GM23248 (cell line): ENCODE measurements around the gene KCTD13. TPM values are rescaled to one million over a fixed set of nuclear protein-coding genes. Genes with fewer than 3 reads are reported as not detected.

ENCODE experiments used
- DNase-seq: peaks from one replicate; pipeline ENCODE4 v3.0.0-alpha.2; 2015
- H2AFZ ChIP-seq: fragments of 200-600 bp; sonication (generic); 2 replicates; pipeline ENCODE4 v1.6.1; 2016; ENCODE audit warnings: antibody characterized with exemption
- H3F3A ChIP-seq: fragments of 200-600 bp; sonication (generic); 2 replicates; pipeline ENCODE4 v1.6.1; 2016; ENCODE audit warnings: mild to moderate bottlenecking, antibody characterized with exemption, mixed run types; ENCODE audit not compliant: insufficient read depth
- H3K27ac ChIP-seq: fragments of 200-600 bp; sonication (generic); 2 replicates; pipeline ENCODE4 v1.5.1; 2016; ENCODE audit warnings: mild to moderate bottlenecking
- H3K27me3 ChIP-seq: fragments of 200-600 bp; sonication (generic); replicated peaks from 2 replicates; pipeline ENCODE4 v1.6.1; 2016; ENCODE audit warnings: mild to moderate bottlenecking; ENCODE audit not compliant: insufficient read depth
- H3K36me3 ChIP-seq: fragments of 200-600 bp; sonication (generic); 2 replicates; pipeline ENCODE4 v1.6.1; 2016; ENCODE audit warnings: low read depth, mild to moderate bottlenecking
- H3K4me1 ChIP-seq: fragments of 200-600 bp; sonication (generic); 2 replicates; pipeline ENCODE4 v1.6.1; 2016; ENCODE audit warnings: mild to moderate bottlenecking; ENCODE audit not compliant: insufficient read depth
- H3K4me2 ChIP-seq: fragments of 200-600 bp; sonication (generic); one replicate; pipeline ENCODE4 v1.6.1; 2016; ENCODE audit warnings: mild to moderate bottlenecking; ENCODE audit not compliant: unreplicated experiment
- H3K4me3 ChIP-seq: fragments of 200-600 bp; sonication (generic); 2 replicates; pipeline ENCODE4 v1.5.1; 2016; ENCODE audit warnings: mild to moderate bottlenecking
- H3K79me2 ChIP-seq: fragments of 200-600 bp; sonication (generic); 2 replicates; pipeline ENCODE4 v1.6.1; 2016; ENCODE audit warnings: mild to moderate bottlenecking; ENCODE audit not compliant: insufficient read depth
- H3K9ac ChIP-seq: fragments of 200-600 bp; sonication (generic); 2 replicates; pipeline ENCODE4 v1.6.1; 2016; ENCODE audit warnings: mild to moderate bottlenecking
- H3K9me2 ChIP-seq: fragments of 200-600 bp; sonication (generic); 2 replicates; pipeline ENCODE4 v1.6.1; 2016; ENCODE audit warnings: mixed run types, mild to moderate bottlenecking, moderate library complexity; ENCODE audit not compliant: insufficient read depth
- H3K9me3 ChIP-seq: fragments of 200-600 bp; sonication (generic); one replicate; pipeline ENCODE4 v1.6.1; 2017; ENCODE audit warnings: low read depth
- H4K20me1 ChIP-seq: fragments of 200-600 bp; sonication (generic); 2 replicates; pipeline ENCODE4 v1.6.0; 2016; ENCODE audit not compliant: insufficient read depth
- EZH2 ChIP-seq: fragments of 200-600 bp; sonication (generic); IDR thresholded peaks from 2 replicates; pipeline ENCODE4 v1.6.1; 2018; ENCODE audit warnings: antibody characterized with exemption, mild to moderate bottlenecking; ENCODE audit not compliant: insufficient read depth, poor library complexity, severe bottlenecking
- EZH2phosphoT487 ChIP-seq: fragments of 200-600 bp; sonication (generic); IDR thresholded peaks from 2 replicates; pipeline ENCODE4 v1.6.1; 2018; ENCODE audit warnings: antibody characterized with exemption, moderate library complexity, mild to moderate bottlenecking, low read depth; ENCODE audit not compliant: insufficient read depth
- WGBS, 2 experiments: methylation state at CpG; one replicate each; pipeline ENCODE4 v1.1.6; 2015 to 2017; ENCODE audit warnings: low lambda C conversion rate in 2 of 2, low coverage in 1 of 2; ENCODE audit errors: missing lambda C conversion rate in 2 of 2; 5-methylcytosine and 5-hydroxymethylcytosine counted together
- in situ Hi-C: fragments of 300-500 bp; cut with MboI; formaldehyde crosslinking; loops from 2 replicates; pipeline ENCODE4 v1.15.0; 2020
- polyA plus RNA-seq: library from polyadenylated mRNA; unstranded; fragments of >200 nt; fragmentation: Nextera tagmentation; extraction: Ambion mirVana; gene quantifications from 2 replicates; pipeline ENCODE4 v1.2.1, GENCODE V29; 2016
- total RNA-seq: library from RNA; depleted of rRNA; stranded (reverse); fragments of >200 nt; shearing (Covaris generic); gene quantifications from 2 replicates; pipeline ENCODE4 v1.2.3, GENCODE V29; 2014

The KCTD13 gene
- total and polyA plus RNA-seq, 2 experiments from 2014 or later: 12.6 to 14.7 TPM

DNA sequence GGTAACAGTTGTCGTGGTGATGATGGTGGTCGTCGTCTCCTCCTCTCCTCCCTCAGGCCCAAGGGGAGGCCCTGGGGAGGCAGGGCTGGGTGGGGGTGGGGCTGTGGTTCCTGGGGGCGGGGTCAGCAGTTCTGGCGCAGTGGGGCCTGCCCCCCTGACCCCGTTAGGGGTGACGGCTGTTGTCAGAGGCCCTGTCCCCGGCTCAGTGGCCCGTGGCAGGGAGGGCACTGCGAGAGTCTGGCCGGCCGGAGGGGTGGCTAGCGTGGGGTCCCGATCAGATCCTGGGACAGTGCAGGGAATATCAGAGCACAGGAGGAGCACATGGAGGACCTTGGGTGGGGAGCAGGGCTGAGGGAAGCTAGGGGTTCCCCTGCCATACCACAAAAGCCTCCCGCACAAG lies 29.2 kb downstream of the KCTD13 start:
- H3K36me3 ChIP-seq: no peaks in the 10 kb centered on the region
- TF ChIP-seq EZH2phosphoT487 (no peak), EZH2 (no peak)
- peaks cover 5% of the 10 kb centered on the region; the same call in 1 of the 2 replicates for H3K4me1 ChIP-seq
- in situ Hi-C loops: no loop called here
- H3F3A ChIP-seq: no peaks in the 10 kb centered on the region
- no peaks in the 10 kb centered on the region for H3K27me3 ChIP-seq
- H3K9me2 ChIP-seq: no peaks in the 10 kb centered on the region
- no peak overlapping the region for H3K4me3 ChIP-seq
- H3K9me3 ChIP-seq: no peaks in the 10 kb centered on the region
- H2AFZ ChIP-seq: no peak overlapping the region
- peaks cover 8% of the 10 kb centered on the region for H3K79me2 ChIP-seq
- H3K9ac ChIP-seq: no peak overlapping the region
- no peak for DNase-seq
- H3K27ac ChIP-seq: no peak overlapping the region
- WGBS, 2 experiments: 42 to 52% methylated on average over 2 to 14 of the region's 15 CpGs
- no peaks in the 10 kb centered on the region for H4K20me1 ChIP-seq
- H3K4me2 ChIP-seq: no peak overlapping the region

DNA sequence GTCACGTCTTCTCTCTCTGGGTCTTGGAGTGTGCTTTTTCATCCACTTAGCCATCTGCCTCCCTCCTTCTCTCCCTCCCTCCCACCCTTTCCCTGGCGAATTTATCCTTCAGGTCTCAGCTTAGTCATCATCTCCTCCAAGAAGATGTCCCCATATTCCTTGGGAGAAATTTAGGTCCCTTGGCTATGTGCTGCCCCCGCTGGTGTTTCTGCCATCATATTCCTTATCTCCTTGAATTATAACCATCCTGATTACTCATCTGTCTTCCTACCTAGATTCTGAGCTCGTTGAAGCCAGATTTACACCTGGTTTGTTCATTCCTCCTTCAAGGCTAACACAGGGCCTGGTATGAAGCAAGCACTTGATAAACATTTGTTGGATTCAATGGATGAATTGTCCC lies 31.7 kb downstream of the KCTD13 start:
- no peaks in the 10 kb centered on the region for H3K4me1 ChIP-seq
- in situ Hi-C loops: no loop called here
- no peaks in the 10 kb centered on the region for H3K79me2 ChIP-seq
- no peaks in the 10 kb centered on the region for H3K9me2 ChIP-seq
- no peaks in the 10 kb centered on the region for H3K27me3 ChIP-seq
- no peak overlapping the region for H3K27ac ChIP-seq
- no peaks in the 10 kb centered on the region for H3F3A ChIP-seq
- no peak for TF ChIP-seq EZH2
- TF ChIP-seq EZH2phosphoT487: no peak
- no peak overlapping the region for H3K4me2 ChIP-seq
- H4K20me1 ChIP-seq: no peaks in the 10 kb centered on the region
- H3K9me3 ChIP-seq: no peaks in the 10 kb centered on the region
- no peak overlapping the region for H3K9ac ChIP-seq
- H3K4me3 ChIP-seq: no peak overlapping the region
- DNase-seq: no peak
- no peaks in the 10 kb centered on the region for H3K36me3 ChIP-seq
- no peak overlapping the region for H2AFZ ChIP-seq
- WGBS, 2 experiments: 68 to 75% methylated on average over 4 of the region's 4 CpGs

DNA sequence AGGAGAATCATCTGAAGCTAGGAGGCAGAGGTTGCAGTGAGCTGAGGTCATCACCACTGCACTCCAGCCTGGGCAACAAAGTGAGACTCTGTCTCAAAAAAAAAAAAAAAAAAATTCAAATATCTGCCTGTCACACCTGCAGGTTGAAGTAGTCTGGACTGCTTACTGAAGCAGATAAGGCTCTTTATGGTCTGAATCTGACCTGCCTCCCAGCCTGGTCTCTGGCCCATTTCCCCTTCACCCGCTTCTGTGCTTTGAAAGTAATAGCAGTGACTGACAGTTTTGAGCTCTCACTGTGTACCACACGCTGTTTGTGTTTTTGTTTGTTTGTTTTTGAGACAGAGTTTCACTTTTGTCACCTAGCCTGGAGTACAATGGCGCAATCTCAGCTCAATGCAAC lies 32.5 kb downstream of the KCTD13 start:
- WGBS, 2 experiments: 84 to 85% methylated on average over 3 of the region's 3 CpGs
- Histone ChIP-seq H3F3A (no peaks in the 10 kb centered on the region), H3K4me3 (no peak overlapping the region), H3K27ac (no peak overlapping the region), H3K4me1 (no peaks in the 10 kb centered on the region), H3K27me3 (no peaks in the 10 kb centered on the region), H3K4me2 (no peak overlapping the region), H4K20me1 (no peaks in the 10 kb centered on the region), H3K36me3 (no peaks in the 10 kb centered on the region), H3K9ac (no peak overlapping the region), H2AFZ (no peak overlapping the region), H3K79me2 (no peaks in the 10 kb centered on the region), H3K9me2 (no peaks in the 10 kb centered on the region), H3K9me3 (no peaks in the 10 kb centered on the region)
- DNase-seq: no peak
- no peak for TF ChIP-seq EZH2phosphoT487
- no peak for TF ChIP-seq EZH2
- in situ Hi-C loops: no loop called here

DNA sequence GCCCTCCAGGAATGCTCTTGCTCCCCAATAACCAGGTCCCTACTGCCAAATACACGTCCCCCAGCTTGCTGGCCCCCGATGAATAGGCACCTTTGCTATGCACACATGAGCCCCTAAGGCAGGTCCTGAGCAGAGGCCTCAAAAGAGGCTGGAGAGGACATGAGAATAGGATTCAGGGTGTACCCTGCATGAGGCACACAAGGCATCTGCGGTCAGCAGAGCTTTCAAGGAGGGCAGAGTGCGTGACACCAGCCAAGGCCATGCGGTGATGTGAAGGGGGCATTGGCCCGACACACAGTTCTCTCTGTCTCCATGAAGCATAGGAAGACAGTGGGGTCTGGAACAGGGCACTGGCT lies 33.6 kb downstream of the KCTD13 start:
- H2AFZ ChIP-seq: no peak overlapping the region
- H3K4me1 ChIP-seq: no peaks in the 10 kb centered on the region
- WGBS, 2 experiments: 80 to 81% methylated on average over 6 of the region's 6 CpGs
- no peak overlapping the region for H3K27ac ChIP-seq
- TF ChIP-seq EZH2: no peak
- TF ChIP-seq EZH2phosphoT487: no peak
- H3F3A ChIP-seq: no peaks in the 10 kb centered on the region
- H4K20me1 ChIP-seq: no peaks in the 10 kb centered on the region
- H3K9me2 ChIP-seq: no peaks in the 10 kb centered on the region
- no peak overlapping the region for H3K4me3 ChIP-seq
- DNase-seq: no peak
- no peaks in the 10 kb centered on the region for H3K36me3 ChIP-seq
- no peaks in the 10 kb centered on the region for H3K9me3 ChIP-seq
- H3K79me2 ChIP-seq: no peaks in the 10 kb centered on the region
- H3K9ac ChIP-seq: no peak overlapping the region
- no peak overlapping the region for H3K4me2 ChIP-seq
- H3K27me3 ChIP-seq: no peaks in the 10 kb centered on the region
- in situ Hi-C loops: no loop called here
